GM12878 (cell line): ENCODE measurements around the gene GALNT17. TPM values are rescaled to one million over a fixed set of nuclear protein-coding genes. Genes with fewer than 3 reads are reported as not detected.

Source experiments
- ATAC-seq: fragments of 200-7000 bp; cut with Tn5 transposase; 3 replicates; pipeline ENCODE4 v1.9.1; 2020; ENCODE audit warnings: mild to moderate bottlenecking, moderate library complexity
- BruUV-seq: library from RNA; stranded (reverse); fragments of 400-500 nt; replicated peaks from 2 replicates; lab custom pipeline; 2021; lab: Mats Ljungman, UMichigan
- CTCF ChIA-PET: fragments of 300-600 bp; sonication (Branson Sonifier 250); formaldehyde crosslinking; extraction: SDS; loops from one replicate; lab custom pipeline; 2021; ENCODE audit warnings: inconsistent platforms; lab: Yijun Ruan, JAX
- POLR2A ChIA-PET: fragments of 350-600 bp; formaldehyde crosslinking; extraction: SDS; loops from one replicate; lab custom pipeline; 2021; ENCODE audit warnings: inconsistent platforms; lab: Charles Lee
- RAD21 ChIA-PET: fragments of 300-600 bp; sonication (Branson Sonifier 250); formaldehyde crosslinking; loops from one replicate; lab custom pipeline; 2023; ENCODE audit warnings: antibody characterized with exemption; ENCODE audit not compliant: unreplicated experiment; lab: Charles Lee
- SMC1A ChIA-PET: fragments of 300-600 bp; sonication (Branson Sonifier 250); formaldehyde crosslinking; loops from one replicate; lab custom pipeline; 2023; ENCODE audit not compliant: unreplicated experiment, uncharacterized antibody; lab: Charles Lee
- DNase-seq: peaks from one replicate; pipeline ENCODE4 v3.0.0-alpha.2; 2011; ENCODE audit warnings: low read depth, low spot score
- FAIRE-seq: peaks from 3 replicates; lab custom pipeline; 2011; peaks lifted over from hg19 to GRCh38; lab: Jason Lieb, UNC
- H2AFZ ChIP-seq: 2 replicates; pipeline ENCODE4 v1.6.0; 2011; ENCODE audit warnings: low read depth, low read length, control low read depth; ENCODE audit not compliant: control insufficient read depth
- H3K27ac ChIP-seq: 2 replicates; pipeline ENCODE4 v1.5.1; 2011; ENCODE audit warnings: control low read depth; ENCODE audit not compliant: control insufficient read depth, insufficient read depth
- H3K27me3 ChIP-seq, 2 experiments: replicated peaks in 1 of 2; 2 replicates each; pipeline versions ENCODE4 v1.6.0 to v1.6.1; 2011; ENCODE audit warnings: low read length in 1 of 2; ENCODE audit not compliant: control insufficient read depth in 2 of 2, insufficient read depth in 2 of 2
- H3K36me3 ChIP-seq, 2 experiments: 2 replicates each; pipeline ENCODE4 v1.5.1; 2011; ENCODE audit warnings: low read length in 1 of 2; ENCODE audit not compliant: control insufficient read depth in 2 of 2, insufficient read depth in 2 of 2
- H3K4me1 ChIP-seq: 2 replicates; pipeline ENCODE4 v1.6.1; 2011; ENCODE audit warnings: mild to moderate bottlenecking, low read length, moderate library complexity, mixed read lengths; ENCODE audit not compliant: control insufficient read depth, insufficient read depth
- H3K4me2 ChIP-seq: 2 replicates; pipeline ENCODE4 v1.6.0; 2011; ENCODE audit warnings: control low read depth; ENCODE audit not compliant: control insufficient read depth, insufficient read depth
- H3K4me3 ChIP-seq: fragments of 200-600 bp; sonication (generic); 2 replicates; pipeline ENCODE4 v1.5.1; 2016
- H3K79me2 ChIP-seq: 2 replicates; pipeline ENCODE4 v1.6.0; 2011; ENCODE audit warnings: low read length; ENCODE audit not compliant: control insufficient read depth, insufficient read depth
- H3K9ac ChIP-seq: 2 replicates; pipeline ENCODE4 v1.8.0; 2011; ENCODE audit warnings: low read length, control low read depth, mixed read lengths; ENCODE audit not compliant: control insufficient read depth, insufficient read depth
- H3K9me3 ChIP-seq: replicated peaks from 3 replicates; pipeline ENCODE4 v1.5.1; 2011; ENCODE audit warnings: mild to moderate bottlenecking, low read length; ENCODE audit not compliant: control insufficient read depth, insufficient read depth
- H4K20me1 ChIP-seq: 2 replicates; pipeline ENCODE4 v1.6.0; 2011; ENCODE audit not compliant: control insufficient read depth, insufficient read depth
- NFYB ChIP-seq: IDR thresholded peaks from 2 replicates; pipeline ENCODE4 v1.6.1; 2011; ENCODE audit warnings: low read depth, mild to moderate bottlenecking, low read length, improper control_type of control experiment, moderate library complexity; ENCODE audit not compliant: insufficient read depth
- RBBP5 ChIP-seq: fragments of 200-600 bp; sonication (generic); conservative IDR thresholded peaks from 2 replicates; pipeline ENCODE4 v1.6.1; 2016
- SMAD1 ChIP-seq: fragments of 450-650 bp; IDR thresholded peaks from 2 replicates; pipeline ENCODE4 v1.6.1; 2018; ENCODE audit warnings: mild to moderate bottlenecking, low read depth; ENCODE audit not compliant: partially characterized antibody
- SP1 ChIP-seq: IDR thresholded peaks from one replicate; pipeline ENCODE4 v1.6.1; 2011; ENCODE audit warnings: low read depth, low read length
- SRF ChIP-seq, 2 experiments: IDR thresholded peaks; 2 replicates each; pipeline ENCODE4 v1.6.1; 2011; ENCODE audit warnings: low read depth in 2 of 2, low read length in 2 of 2, mild to moderate bottlenecking in 1 of 2, moderate library complexity in 1 of 2
- WRNIP1 ChIP-seq: IDR thresholded peaks from 2 replicates; pipeline ENCODE4 v1.6.1; 2011; ENCODE audit warnings: low read depth, low read length, improper control_type of control experiment, borderline replicate concordance
- ZNF622 ChIP-seq: fragments of 450-650 bp; IDR thresholded peaks from 2 replicates; pipeline ENCODE4 v1.6.1; 2017; ENCODE audit warnings: mild to moderate bottlenecking, inconsistent platforms
- WGBS: methylation state at CpG from one replicate; pipeline ENCODE4 v1.1.6; 2016; ENCODE audit warnings: low lambda C conversion rate; ENCODE audit not compliant: insufficient replicate concordance, insufficient coverage; ENCODE audit errors: missing lambda C conversion rate; 5-methylcytosine and 5-hydroxymethylcytosine counted together
- in situ Hi-C: fragments of 300-500 bp; cut with MboI; formaldehyde crosslinking; loops from 9 replicates; pipeline ENCODE4 v1.14.3; 2018; ENCODE audit warnings: mixed read lengths
- intact Hi-C: fragments of 100-400 bp; cut with micrococcal nuclease; formaldehyde crosslinking; loops from one replicate; pipeline ENCODE4 v1.14.2; 2022; ENCODE audit not compliant: unreplicated experiment
- polyA plus RNA-seq, 11 experiments: library from polyadenylated mRNA; depleted of rRNA in 4 of 11; unstranded in 6 of 11; stranded (reverse) in 5 of 11; fragments of >200 nt; fragmentation: Nextera tagmentation in 4 of 11; fragmentation: Illumina TruSeq in 1 of 11; extraction: Ambion mirVana in 4 of 11; extraction: Trizol in 1 of 11; gene quantifications; 1 replicate in 1 of 11; 2 replicates in 10 of 11; pipeline versions ENCODE4 v1.2.1 to v1.2.3, GENCODE V29; 2011 to 2016; ENCODE audit warnings: inconsistent platforms in 2 of 11, missing spikeins in 2 of 11, low read depth in 1 of 11
- total RNA-seq, 4 experiments: library from RNA; depleted of rRNA in 3 of 4; stranded (reverse); fragments of >200 nt in 3 of 4; fragmentation: Illumina TruSeq in 1 of 4; extraction: Trizol in 1 of 4; gene quantifications; 2 replicates each; pipeline versions ENCODE4 v1.2.1 to v1.2.3, GENCODE V29; 2013 to 2021
- TF ChIP-seq, protein P1 (sequence below): IDR thresholded peaks from 2 replicates; pipeline ENCODE4 v1.6.1; 2012; ENCODE audit warnings: improper control_type of control experiment, low read depth, low read length; ENCODE audit not compliant: insufficient replicate concordance
- TF ChIP-seq, protein P2 (sequence below): IDR thresholded peaks from 2 replicates; pipeline ENCODE4 v1.6.1; 2012; ENCODE audit warnings: mild to moderate bottlenecking, low read depth, low read length
- TF ChIP-seq, protein P3 (sequence below): fragments of 450-650 bp; IDR thresholded peaks from 2 replicates; pipeline ENCODE4 v1.6.1; 2017; ENCODE audit warnings: mild to moderate bottlenecking

Gene GALNT17
- total and polyA plus RNA-seq, 10 of the 15 experiments (the other 5 are each of a cell fraction or from before 2014, with no cell fraction given): 0.12 to 0.15 TPM; not detected in 8

DNA sequence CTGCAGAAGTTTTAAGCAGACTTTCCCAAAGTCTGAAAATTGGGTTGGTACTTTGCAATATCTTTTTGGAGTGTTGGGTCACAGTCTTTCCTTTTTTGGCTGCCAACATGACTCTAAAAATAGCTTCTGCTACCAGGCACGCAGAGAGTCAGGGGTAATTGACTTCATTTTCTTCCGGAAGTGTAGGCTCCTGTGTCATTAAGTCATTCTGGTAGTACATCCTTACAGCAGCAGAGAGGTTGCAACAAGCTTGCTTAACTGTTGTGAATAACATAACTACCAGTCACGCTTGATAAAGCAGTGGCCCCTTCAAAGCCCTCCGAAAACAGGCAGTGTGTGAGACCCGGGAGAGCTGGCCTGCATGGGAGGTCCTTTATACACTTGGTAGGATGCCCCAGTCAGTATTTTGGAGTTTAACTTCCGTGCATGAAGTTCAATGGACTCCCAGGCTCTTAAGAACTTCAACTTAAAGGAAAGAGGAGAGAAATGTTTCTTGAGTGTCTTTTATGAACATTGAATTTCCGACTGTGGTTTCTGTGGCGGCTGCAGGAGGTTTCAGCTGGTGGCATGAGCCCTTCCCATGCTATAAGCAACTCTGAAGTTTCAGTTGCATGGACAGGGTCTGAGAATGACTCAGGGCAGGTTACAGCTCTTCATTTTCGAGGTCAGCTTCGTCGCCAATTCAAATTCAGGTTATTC is 310.7 kb downstream of the GALNT17 start:
- Histone ChIP-seq H3K27me3 (no peaks in the 10 kb centered on the region), H4K20me1 (no peaks in the 10 kb centered on the region), H3K4me2 (no peak overlapping the region), H3K27ac (no peak overlapping the region), H3K4me1 (no peaks in the 10 kb centered on the region), H3K79me2 (no peaks in the 10 kb centered on the region), H3K9me3 (no peaks in the 10 kb centered on the region; the same call in 2 of the 3 replicates), H3K9ac (no peak overlapping the region), H2AFZ (no peak overlapping the region), H3K36me3 (no peaks in the 10 kb centered on the region), H3K4me3 (no peak overlapping the region)
- no peak for FAIRE-seq
- no peak for DNase-seq
- 5% methylated on average over 11 of the region's 11 CpGs for WGBS
- in situ Hi-C loops (no loop called here), intact Hi-C loops (no loop called here)
- ChIA-PET SMC1A (no interaction called here), POLR2A (no interaction called here), CTCF (no interaction called here), RAD21 (no interaction called here)
- no TSS peak for BruUV-seq
- ATAC-seq: no peak
- TF ChIP-seq, protein P1, sequence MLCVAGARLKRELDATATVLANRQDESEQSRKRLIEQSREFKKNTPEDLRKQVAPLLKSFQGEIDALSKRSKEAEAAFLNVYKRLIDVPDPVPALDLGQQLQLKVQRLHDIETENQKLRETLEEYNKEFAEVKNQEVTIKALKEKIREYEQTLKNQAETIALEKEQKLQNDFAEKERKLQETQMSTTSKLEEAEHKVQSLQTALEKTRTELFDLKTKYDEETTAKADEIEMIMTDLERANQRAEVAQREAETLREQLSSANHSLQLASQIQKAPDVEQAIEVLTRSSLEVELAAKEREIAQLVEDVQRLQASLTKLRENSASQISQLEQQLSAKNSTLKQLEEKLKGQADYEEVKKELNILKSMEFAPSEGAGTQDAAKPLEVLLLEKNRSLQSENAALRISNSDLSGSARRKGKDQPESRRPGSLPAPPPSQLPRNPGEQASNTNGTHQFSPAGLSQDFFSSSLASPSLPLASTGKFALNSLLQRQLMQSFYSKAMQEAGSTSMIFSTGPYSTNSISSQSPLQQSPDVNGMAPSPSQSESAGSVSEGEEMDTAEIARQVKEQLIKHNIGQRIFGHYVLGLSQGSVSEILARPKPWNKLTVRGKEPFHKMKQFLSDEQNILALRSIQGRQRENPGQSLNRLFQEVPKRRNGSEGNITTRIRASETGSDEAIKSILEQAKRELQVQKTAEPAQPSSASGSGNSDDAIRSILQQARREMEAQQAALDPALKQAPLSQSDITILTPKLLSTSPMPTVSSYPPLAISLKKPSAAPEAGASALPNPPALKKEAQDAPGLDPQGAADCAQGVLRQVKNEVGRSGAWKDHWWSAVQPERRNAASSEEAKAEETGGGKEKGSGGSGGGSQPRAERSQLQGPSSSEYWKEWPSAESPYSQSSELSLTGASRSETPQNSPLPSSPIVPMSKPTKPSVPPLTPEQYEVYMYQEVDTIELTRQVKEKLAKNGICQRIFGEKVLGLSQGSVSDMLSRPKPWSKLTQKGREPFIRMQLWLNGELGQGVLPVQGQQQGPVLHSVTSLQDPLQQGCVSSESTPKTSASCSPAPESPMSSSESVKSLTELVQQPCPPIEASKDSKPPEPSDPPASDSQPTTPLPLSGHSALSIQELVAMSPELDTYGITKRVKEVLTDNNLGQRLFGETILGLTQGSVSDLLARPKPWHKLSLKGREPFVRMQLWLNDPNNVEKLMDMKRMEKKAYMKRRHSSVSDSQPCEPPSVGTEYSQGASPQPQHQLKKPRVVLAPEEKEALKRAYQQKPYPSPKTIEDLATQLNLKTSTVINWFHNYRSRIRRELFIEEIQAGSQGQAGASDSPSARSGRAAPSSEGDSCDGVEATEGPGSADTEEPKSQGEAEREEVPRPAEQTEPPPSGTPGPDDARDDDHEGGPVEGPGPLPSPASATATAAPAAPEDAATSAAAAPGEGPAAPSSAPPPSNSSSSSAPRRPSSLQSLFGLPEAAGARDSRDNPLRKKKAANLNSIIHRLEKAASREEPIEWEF: no peak
- TF ChIP-seq NFYB: no peak
- no peak for TF ChIP-seq ZNF622
- TF ChIP-seq SRF (IDR thresholded peaks at IDR 0.05; ENCODE audit: low read depth in 2 of 2, low read length in 2 of 2): no peak
- TF ChIP-seq, protein P2, sequence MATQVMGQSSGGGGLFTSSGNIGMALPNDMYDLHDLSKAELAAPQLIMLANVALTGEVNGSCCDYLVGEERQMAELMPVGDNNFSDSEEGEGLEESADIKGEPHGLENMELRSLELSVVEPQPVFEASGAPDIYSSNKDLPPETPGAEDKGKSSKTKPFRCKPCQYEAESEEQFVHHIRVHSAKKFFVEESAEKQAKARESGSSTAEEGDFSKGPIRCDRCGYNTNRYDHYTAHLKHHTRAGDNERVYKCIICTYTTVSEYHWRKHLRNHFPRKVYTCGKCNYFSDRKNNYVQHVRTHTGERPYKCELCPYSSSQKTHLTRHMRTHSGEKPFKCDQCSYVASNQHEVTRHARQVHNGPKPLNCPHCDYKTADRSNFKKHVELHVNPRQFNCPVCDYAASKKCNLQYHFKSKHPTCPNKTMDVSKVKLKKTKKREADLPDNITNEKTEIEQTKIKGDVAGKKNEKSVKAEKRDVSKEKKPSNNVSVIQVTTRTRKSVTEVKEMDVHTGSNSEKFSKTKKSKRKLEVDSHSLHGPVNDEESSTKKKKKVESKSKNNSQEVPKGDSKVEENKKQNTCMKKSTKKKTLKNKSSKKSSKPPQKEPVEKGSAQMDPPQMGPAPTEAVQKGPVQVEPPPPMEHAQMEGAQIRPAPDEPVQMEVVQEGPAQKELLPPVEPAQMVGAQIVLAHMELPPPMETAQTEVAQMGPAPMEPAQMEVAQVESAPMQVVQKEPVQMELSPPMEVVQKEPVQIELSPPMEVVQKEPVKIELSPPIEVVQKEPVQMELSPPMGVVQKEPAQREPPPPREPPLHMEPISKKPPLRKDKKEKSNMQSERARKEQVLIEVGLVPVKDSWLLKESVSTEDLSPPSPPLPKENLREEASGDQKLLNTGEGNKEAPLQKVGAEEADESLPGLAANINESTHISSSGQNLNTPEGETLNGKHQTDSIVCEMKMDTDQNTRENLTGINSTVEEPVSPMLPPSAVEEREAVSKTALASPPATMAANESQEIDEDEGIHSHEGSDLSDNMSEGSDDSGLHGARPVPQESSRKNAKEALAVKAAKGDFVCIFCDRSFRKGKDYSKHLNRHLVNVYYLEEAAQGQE: no peak
- no peak for TF ChIP-seq WRNIP1
- TF ChIP-seq, protein P3, sequence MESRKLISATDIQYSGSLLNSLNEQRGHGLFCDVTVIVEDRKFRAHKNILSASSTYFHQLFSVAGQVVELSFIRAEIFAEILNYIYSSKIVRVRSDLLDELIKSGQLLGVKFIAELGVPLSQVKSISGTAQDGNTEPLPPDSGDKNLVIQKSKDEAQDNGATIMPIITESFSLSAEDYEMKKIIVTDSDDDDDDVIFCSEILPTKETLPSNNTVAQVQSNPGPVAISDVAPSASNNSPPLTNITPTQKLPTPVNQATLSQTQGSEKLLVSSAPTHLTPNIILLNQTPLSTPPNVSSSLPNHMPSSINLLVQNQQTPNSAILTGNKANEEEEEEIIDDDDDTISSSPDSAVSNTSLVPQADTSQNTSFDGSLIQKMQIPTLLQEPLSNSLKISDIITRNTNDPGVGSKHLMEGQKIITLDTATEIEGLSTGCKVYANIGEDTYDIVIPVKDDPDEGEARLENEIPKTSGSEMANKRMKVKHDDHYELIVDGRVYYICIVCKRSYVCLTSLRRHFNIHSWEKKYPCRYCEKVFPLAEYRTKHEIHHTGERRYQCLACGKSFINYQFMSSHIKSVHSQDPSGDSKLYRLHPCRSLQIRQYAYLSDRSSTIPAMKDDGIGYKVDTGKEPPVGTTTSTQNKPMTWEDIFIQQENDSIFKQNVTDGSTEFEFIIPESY: no peak
- no peak for TF ChIP-seq SMAD1
- no peak for TF ChIP-seq RBBP5
- no peak for TF ChIP-seq SP1
